AG10803 (cell line): Measurements from ENCODE around the gene EEF1E1.
A peak's percentile ranks its signal among the peaks of the same experiment; 100 is the strongest.

Experiments
- DNase-seq: peaks from one replicate; pipeline ENCODE4 v3.0.0; 2010; ENCODE audit warnings: low read depth
- H3K4me3 ChIP-seq: 2 replicates; pipeline ENCODE4 v1.5.1; 2011; ENCODE audit warnings: mild to moderate bottlenecking, low read length, control low read depth
- CTCF ChIP-seq: conservative IDR thresholded peaks from 2 replicates; pipeline ENCODE4 v1.5.1; 2011; ENCODE audit warnings: mild to moderate bottlenecking, low read length, control low read depth, inconsistent platforms

EEF1E1 gene

GRCh38 chr6:8073758-8074157 is 28.6 kb downstream of the EEF1E1 start:
- DNase-seq, result no peak
- no peak for TF ChIP-seq CTCF
- H3K4me3 ChIP-seq, result no peak overlapping the region

GRCh38 chr6:8070718-8071117 is 31.6 kb downstream of the EEF1E1 start:
- no peak for TF ChIP-seq CTCF
- no peak for DNase-seq

GRCh38 chr6:8069631-8070284 is 32.6 kb downstream of the EEF1E1 start:
- no peak for DNase-seq
- H3K4me3 ChIP-seq, result no peak overlapping the region
- no peak for TF ChIP-seq CTCF

More at GRCh38 chr6:8070718-8071117, 31.6 kb downstream of the EEF1E1 start:
- H3K4me3 ChIP-seq, result no peak overlapping the region

GRCh38 chr6:8069151-8069550 is 33.2 kb downstream of the EEF1E1 start:
- no peak overlapping the region for H3K4me3 ChIP-seq
- TF ChIP-seq CTCF, result no peak
- DNase-seq, result no peak

GRCh38 chr6:8066108-8066507 is 36.2 kb downstream of the EEF1E1 start:
- no peak for TF ChIP-seq CTCF
- DNase-seq, result no peak
- no peak overlapping the region for H3K4me3 ChIP-seq

GRCh38 chr6:8065519-8065911 is 36.8 kb downstream of the EEF1E1 start:
- no peak for DNase-seq
- TF ChIP-seq CTCF, result no peak
- H3K4me3 ChIP-seq, result no peak overlapping the region

GRCh38 chr6:8064638-8065518 is 37.5 kb downstream of the EEF1E1 start:
- DNase-seq, result no peak
- TF ChIP-seq CTCF, result no peak; the same call in 1 of the 2 replicates
- H3K4me3 ChIP-seq, result peak overlapping the region; percentile 47
